Chondrocyte (in vitro differentiated cells): ENCODE measurements around the gene RAB40AL. TPM values are rescaled to one million over a fixed set of nuclear protein-coding genes. Genes with fewer than 3 reads are reported as not detected.

Experiments
- DNase-seq: peaks from one replicate; pipeline ENCODE4 v3.0.0; 2021; ENCODE audit warnings: mixed read lengths, low spot score
- H3K27ac Mint-ChIP-seq: one replicate; pipeline ENCODE4 v1.8.0; 2021; ENCODE audit warnings: mild to moderate bottlenecking, moderate library complexity, mixed read lengths; ENCODE audit not compliant: unreplicated experiment
- H3K27me3 Mint-ChIP-seq: 2 replicates; pipeline ENCODE4 v1.8.0; 2021; ENCODE audit warnings: low read depth, mixed read lengths
- H3K36me3 Mint-ChIP-seq: 2 replicates; pipeline ENCODE4 v1.8.0; 2021; ENCODE audit warnings: low read depth, mixed read lengths
- H3K4me1 Mint-ChIP-seq: 2 replicates; pipeline ENCODE4 v1.8.0; 2021; ENCODE audit warnings: low read depth, mild to moderate bottlenecking, mixed read lengths
- H3K4me3 Mint-ChIP-seq: one replicate; pipeline ENCODE4 v1.8.0; 2021; ENCODE audit warnings: mild to moderate bottlenecking, moderate library complexity, mixed read lengths; ENCODE audit not compliant: unreplicated experiment
- H3K9me3 Mint-ChIP-seq: 2 replicates; pipeline ENCODE4 v1.8.0; 2021; ENCODE audit warnings: low read depth, mixed read lengths
- CTCF ChIP-seq: fragments of 200-600 bp; sonication (generic); IDR thresholded peaks from 2 replicates; pipeline ENCODE4 v1.5.0; 2021; ENCODE audit warnings: antibody characterized with exemption, mild to moderate bottlenecking, moderate library complexity
- total RNA-seq: library from RNA; stranded (reverse); gene quantifications from 3 replicates; pipeline ENCODE4 v1.2.1, GENCODE V29; 2021

RAB40AL gene
- total RNA-seq, 1 donor from 2014 or later: 0.70 TPM

- Mint-ChIP-seq H3K27me3 (no peaks in the 10 kb centered on the region), H3K36me3 (no peaks in the 10 kb centered on the region), H3K9me3 (peaks cover 15% of the 10 kb centered on the region)
Observed at GRCh38 chrX:102983205-102983604, 46.1 kb downstream of the RAB40AL start.

GRCh38 chrX:102985192-102985591, 48.1 kb downstream of the RAB40AL start:
- no peaks in the 10 kb centered on the region for H3K27me3 Mint-ChIP-seq
- no peaks in the 10 kb centered on the region for H3K36me3 Mint-ChIP-seq
- no peak for DNase-seq
- no peak for TF ChIP-seq CTCF
- no peak overlapping the region for H3K4me3 Mint-ChIP-seq
- H3K4me1 Mint-ChIP-seq: no peaks in the 10 kb centered on the region
- H3K9me3 Mint-ChIP-seq: peaks cover 13% of the 10 kb centered on the region
- no peak overlapping the region for H3K27ac Mint-ChIP-seq

More at GRCh38 chrX:102983205-102983604, 46.1 kb downstream of the RAB40AL start:
- DNase-seq: no peak
- Mint-ChIP-seq H3K4me3 (no peak overlapping the region), H3K4me1 (no peaks in the 10 kb centered on the region), H3K27ac (no peak overlapping the region)
- no peak for TF ChIP-seq CTCF

Other genes with a start within 250 kb of the RAB40AL start
- gene GPRASP2, start 224.8 kb upstream of the RAB40AL start, total RNA-seq: 10.7 to 11.5 TPM (median 11.0 TPM) in 3 replicates
- gene GPRASP3, start 216.5 kb upstream of the RAB40AL start, total RNA-seq: 2.5 to 3.8 TPM (median 3.2 TPM) in 3 replicates
- gene BEX1, start 126.9 kb downstream of the RAB40AL start, total RNA-seq: 6.0 to 7.0 TPM (median 7.0 TPM) in 3 replicates
- gene NXF3, start 155.9 kb downstream of the RAB40AL start, total RNA-seq: 0.10 to 0.75 TPM in 2 of 3 replicates, not detected in the other